SK-N-SH (cell line): ENCODE measurements around the gene MTA2.

ENCODE experiments used
- EP300 ChIP-seq, 2 experiments: IDR thresholded peaks; 2 replicates each; pipeline versions ENCODE4 v1.4.0 to v1.6.1; 2012; ENCODE audit warnings: borderline replicate concordance in 1 of 2, low read depth in 1 of 2, low read length in 1 of 2
- EZH2phosphoT487 ChIP-seq: fragments of 200-600 bp; sonication (generic); IDR thresholded peaks from 2 replicates; pipeline ENCODE4 v1.6.1; 2017; ENCODE audit warnings: low read depth, mixed run types, mild to moderate bottlenecking, antibody characterized with exemption, moderate library complexity, borderline replicate concordance
- GATA2 ChIP-seq: sonication (generic); formaldehyde crosslinking; IDR thresholded peaks from 2 replicates; pipeline ENCODE4 v1.5.0; 2020; ENCODE audit warnings: mild to moderate bottlenecking, missing genetic modification reagents
- TF ChIP-seq, protein P1 (sequence below): fragments of 200-600 bp; sonication (generic); IDR thresholded peaks from 2 replicates; pipeline ENCODE4 v1.6.1; 2017; ENCODE audit warnings: antibody characterized with exemption, mild to moderate bottlenecking, moderate library complexity

DNA sequence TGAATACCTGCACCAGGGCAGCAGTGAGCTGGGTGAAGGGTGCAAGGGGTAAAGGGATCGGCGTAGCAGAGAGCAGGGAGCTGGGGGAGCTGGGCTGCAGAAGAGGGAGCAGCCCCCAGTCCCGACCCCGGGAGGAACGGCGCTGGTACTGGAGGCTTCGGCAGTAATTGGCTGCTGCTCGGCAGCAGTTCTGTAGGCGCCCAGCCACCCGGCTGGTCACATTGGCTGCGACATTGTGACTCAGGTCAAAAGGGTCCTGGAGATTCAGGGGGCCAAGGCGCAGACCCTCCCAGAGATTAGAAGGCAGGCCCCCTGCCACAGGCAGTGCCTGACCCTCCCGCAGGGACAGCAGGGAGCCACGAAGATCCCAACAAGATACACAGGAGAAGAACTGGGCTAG, 25.8 kb downstream of the MTA2 start:
- TF ChIP-seq GATA2 (no peak), EP300 (IDR thresholded peaks at IDR 0.05; ENCODE audit: borderline replicate concordance in 1 of 2, low read depth in 1 of 2, low read length in 1 of 2) (no peak), EZH2phosphoT487 (no peak)
- TF ChIP-seq, protein P1, sequence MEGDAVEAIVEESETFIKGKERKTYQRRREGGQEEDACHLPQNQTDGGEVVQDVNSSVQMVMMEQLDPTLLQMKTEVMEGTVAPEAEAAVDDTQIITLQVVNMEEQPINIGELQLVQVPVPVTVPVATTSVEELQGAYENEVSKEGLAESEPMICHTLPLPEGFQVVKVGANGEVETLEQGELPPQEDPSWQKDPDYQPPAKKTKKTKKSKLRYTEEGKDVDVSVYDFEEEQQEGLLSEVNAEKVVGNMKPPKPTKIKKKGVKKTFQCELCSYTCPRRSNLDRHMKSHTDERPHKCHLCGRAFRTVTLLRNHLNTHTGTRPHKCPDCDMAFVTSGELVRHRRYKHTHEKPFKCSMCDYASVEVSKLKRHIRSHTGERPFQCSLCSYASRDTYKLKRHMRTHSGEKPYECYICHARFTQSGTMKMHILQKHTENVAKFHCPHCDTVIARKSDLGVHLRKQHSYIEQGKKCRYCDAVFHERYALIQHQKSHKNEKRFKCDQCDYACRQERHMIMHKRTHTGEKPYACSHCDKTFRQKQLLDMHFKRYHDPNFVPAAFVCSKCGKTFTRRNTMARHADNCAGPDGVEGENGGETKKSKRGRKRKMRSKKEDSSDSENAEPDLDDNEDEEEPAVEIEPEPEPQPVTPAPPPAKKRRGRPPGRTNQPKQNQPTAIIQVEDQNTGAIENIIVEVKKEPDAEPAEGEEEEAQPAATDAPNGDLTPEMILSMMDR: no peak
